Testis (tissue), 2 donors: Measurements from ENCODE around the gene FAM53B.

ENCODE experiments used
- CTCF ChIP-seq, 3 experiments: fragments of 450-650 bp in 2 of 3; fragments of 200-600 bp in 1 of 3; sonication (generic) in 1 of 3; IDR thresholded peaks; one replicate each; pipeline ENCODE4 v1.5.1; 2016 to 2019; ENCODE audit warnings: antibody characterized with exemption in 3 of 3, mild to moderate bottlenecking in 2 of 3, moderate library complexity in 1 of 3
- POLR2A ChIP-seq: fragments of 450-650 bp; IDR thresholded peaks from one replicate; pipeline ENCODE4 v1.6.1; 2017; ENCODE audit warnings: antibody characterized with exemption, mild to moderate bottlenecking, moderate library complexity

- TF ChIP-seq CTCF (IDR thresholded peaks at IDR 0.05) (no peak), POLR2A (no peak)
Observed at GRCh38 chr10:124665980-124666379, 78.2 kb downstream of the FAM53B start.
